ENCODE data around the gene C1orf94. TPM values are rescaled to one million over a fixed set of nuclear protein-coding genes. Genes with fewer than 3 reads are reported as not detected.

Gene C1orf94
- total RNA-seq, 3 donors from 2014 or later = not detected

DNA sequence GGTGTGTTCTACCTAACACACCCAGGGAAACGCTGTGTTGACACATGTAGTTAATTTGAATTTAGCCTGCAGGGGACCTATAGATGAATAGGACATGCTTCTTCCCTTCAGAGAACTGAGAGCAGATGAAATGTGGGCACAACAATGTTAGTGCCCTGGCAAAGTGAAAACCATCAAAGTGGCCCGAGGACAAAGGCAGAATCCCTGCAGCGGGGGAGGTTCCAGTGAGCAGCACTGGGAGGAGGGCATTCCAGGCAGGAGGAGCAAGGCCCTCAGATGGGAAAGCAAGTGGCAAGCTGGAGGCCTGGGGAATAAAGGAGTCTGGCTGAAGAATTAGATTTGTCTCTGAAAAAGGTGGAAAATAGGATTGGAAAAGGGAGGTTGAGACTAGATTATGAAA is 37.2 kb downstream of the C1orf94 start:
- Histone ChIP-seq H3K27me3 (peaks cover 0 to 11% of the 10 kb centered on the region in 2 donors), H3K4me3 (no peak overlapping the region), H3K9me3 (no peaks in the 10 kb centered on the region), H3K36me3 (no peaks in the 10 kb centered on the region), H3K27ac (no peak overlapping the region), H3K4me1 (no peaks in the 10 kb centered on the region)
- intact Hi-C loops (cut with DNase I; ENCODE audit: low total_unique reads) = no loop called here
- TF ChIP-seq POLR2AphosphoS5 (IDR thresholded peaks at IDR 0.05) (no peak), POLR2A (IDR thresholded peaks at IDR 0.05) (no peak)
- TF ChIP-seq, protein P1, sequence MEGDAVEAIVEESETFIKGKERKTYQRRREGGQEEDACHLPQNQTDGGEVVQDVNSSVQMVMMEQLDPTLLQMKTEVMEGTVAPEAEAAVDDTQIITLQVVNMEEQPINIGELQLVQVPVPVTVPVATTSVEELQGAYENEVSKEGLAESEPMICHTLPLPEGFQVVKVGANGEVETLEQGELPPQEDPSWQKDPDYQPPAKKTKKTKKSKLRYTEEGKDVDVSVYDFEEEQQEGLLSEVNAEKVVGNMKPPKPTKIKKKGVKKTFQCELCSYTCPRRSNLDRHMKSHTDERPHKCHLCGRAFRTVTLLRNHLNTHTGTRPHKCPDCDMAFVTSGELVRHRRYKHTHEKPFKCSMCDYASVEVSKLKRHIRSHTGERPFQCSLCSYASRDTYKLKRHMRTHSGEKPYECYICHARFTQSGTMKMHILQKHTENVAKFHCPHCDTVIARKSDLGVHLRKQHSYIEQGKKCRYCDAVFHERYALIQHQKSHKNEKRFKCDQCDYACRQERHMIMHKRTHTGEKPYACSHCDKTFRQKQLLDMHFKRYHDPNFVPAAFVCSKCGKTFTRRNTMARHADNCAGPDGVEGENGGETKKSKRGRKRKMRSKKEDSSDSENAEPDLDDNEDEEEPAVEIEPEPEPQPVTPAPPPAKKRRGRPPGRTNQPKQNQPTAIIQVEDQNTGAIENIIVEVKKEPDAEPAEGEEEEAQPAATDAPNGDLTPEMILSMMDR (IDR thresholded peaks at IDR 0.05) = no peak
- no peak for DNase-seq (ENCODE audit: low spot score in 2 of 2)

DNA sequence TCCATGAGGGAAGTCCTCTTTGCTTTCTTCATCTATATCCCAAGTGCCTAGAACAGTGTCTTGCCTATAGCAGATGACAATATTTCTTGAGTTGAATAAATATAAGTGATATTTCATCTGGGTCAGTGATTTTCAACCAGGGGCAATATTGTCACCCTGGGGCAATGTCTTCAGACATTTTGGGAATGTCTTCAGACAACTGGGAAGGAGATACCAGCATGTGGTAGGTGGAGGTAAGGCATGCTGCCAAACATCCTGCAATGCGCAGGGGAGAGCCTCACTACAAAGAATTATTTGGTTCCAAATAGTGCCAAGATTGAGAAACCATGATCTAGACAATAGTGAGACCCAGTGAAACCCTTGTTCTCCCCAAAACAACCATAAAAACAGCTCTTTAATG is 54.7 kb downstream of the C1orf94 start:
- intact Hi-C loops (cut with DNase I; ENCODE audit: low total_unique reads) = no loop called here
- Histone ChIP-seq H3K27me3 (peaks cover 0 to 8% of the 10 kb centered on the region in 2 donors), H3K4me1 (no peaks in the 10 kb centered on the region), H3K4me3 (no peak overlapping the region), H3K27ac (no peak overlapping the region), H3K9me3 (no peaks in the 10 kb centered on the region), H3K36me3 (no peaks in the 10 kb centered on the region)
- TF ChIP-seq POLR2AphosphoS5 (IDR thresholded peaks at IDR 0.05) = no peak
- TF ChIP-seq, protein P1 (IDR thresholded peaks at IDR 0.05) = no peak
- TF ChIP-seq POLR2A (IDR thresholded peaks at IDR 0.05) = no peak
- DNase-seq (ENCODE audit: low spot score in 2 of 2) = no peak

- Histone ChIP-seq H3K9me3 (peaks cover 0 to 5% of the 10 kb centered on the region in 2 donors), H3K27me3 (peaks cover 0 to 22% of the 10 kb centered on the region in 2 donors), H3K4me1 (no peaks in the 10 kb centered on the region), H3K4me3 (no peak overlapping the region), H3K36me3 (no peaks in the 10 kb centered on the region), H3K27ac (no peak overlapping the region)
- no peak for TF ChIP-seq POLR2AphosphoS5 (IDR thresholded peaks at IDR 0.05)
- no peak for TF ChIP-seq POLR2A (IDR thresholded peaks at IDR 0.05)
- TF ChIP-seq, protein P1 (IDR thresholded peaks at IDR 0.05) = no peak
- intact Hi-C loops (cut with DNase I; ENCODE audit: low total_unique reads) = no loop called here
- DNase-seq (ENCODE audit: low spot score in 2 of 2) = no peak
Observed at GRCh38 chr1:34235594-34235993, 58.9 kb downstream of the C1orf94 start.

GRCh38 chr1:34236089-34236488 is 59.4 kb downstream of the C1orf94 start:
- H3K36me3 ChIP-seq = no peaks in the 10 kb centered on the region
- H3K27ac ChIP-seq = no peak overlapping the region
- intact Hi-C loops (cut with DNase I; ENCODE audit: low total_unique reads) = no loop called here

DNA sequence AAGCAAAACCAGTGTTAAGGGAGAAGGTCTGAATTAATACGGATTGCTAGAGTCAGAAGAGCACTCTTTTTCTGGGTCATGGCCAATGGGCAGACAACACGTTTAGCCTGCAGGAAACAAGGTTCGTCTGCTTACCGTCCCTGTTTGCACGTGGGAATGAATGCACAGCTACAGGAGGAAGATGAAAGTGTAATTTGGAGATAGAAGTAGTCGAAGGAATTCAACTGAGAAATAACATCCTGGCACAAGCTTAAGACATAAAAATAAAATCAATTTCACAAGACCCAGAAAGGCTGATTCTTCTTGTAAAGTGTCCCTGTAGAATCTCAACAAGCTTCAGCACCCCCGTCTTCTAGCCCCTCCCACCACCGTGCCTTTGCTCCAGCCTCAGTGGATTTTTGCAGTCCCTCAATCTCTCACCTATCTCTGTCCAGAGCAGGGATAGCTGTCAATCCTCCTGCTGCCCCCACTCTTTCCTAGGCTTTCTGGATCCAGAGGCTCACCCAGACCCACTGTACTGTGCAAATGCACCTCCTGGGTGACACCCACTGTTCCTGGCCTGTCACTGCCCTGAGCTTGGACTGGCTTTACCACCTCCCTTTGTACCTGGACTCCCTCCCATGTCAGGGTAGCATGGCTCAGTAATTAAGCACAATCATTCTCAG is 60.6 kb downstream of the C1orf94 start:
- no peaks in the 10 kb centered on the region for H3K36me3 ChIP-seq
- intact Hi-C loops (cut with DNase I; ENCODE audit: low total_unique reads) = no loop called here
- H3K9me3 ChIP-seq = peaks cover 0 to 10% of the 10 kb centered on the region in 2 donors
- no peak for TF ChIP-seq POLR2AphosphoS5 (IDR thresholded peaks at IDR 0.05)
- TF ChIP-seq, protein P1 (IDR thresholded peaks at IDR 0.05) = no peak
- no peak for TF ChIP-seq POLR2A (IDR thresholded peaks at IDR 0.05)
- no peak overlapping the region for H3K4me3 ChIP-seq
- H3K27ac ChIP-seq = no peak overlapping the region
- DNase-seq (ENCODE audit: low spot score in 2 of 2) = no peak
- peaks cover 0 to 23% of the 10 kb centered on the region in 2 donors for H3K27me3 ChIP-seq
- no peaks in the 10 kb centered on the region for H3K4me1 ChIP-seq

More at GRCh38 chr1:34236089-34236488, 59.4 kb downstream of the C1orf94 start:
- Histone ChIP-seq H3K4me3 (no peak overlapping the region), H3K4me1 (no peaks in the 10 kb centered on the region), H3K27me3 (peaks cover 0 to 22% of the 10 kb centered on the region in 2 donors), H3K9me3 (peaks cover 0 to 10% of the 10 kb centered on the region in 2 donors)
- TF ChIP-seq POLR2AphosphoS5 (IDR thresholded peaks at IDR 0.05) = no peak
- TF ChIP-seq, protein P1 (IDR thresholded peaks at IDR 0.05) = no peak
- no peak for TF ChIP-seq POLR2A (IDR thresholded peaks at IDR 0.05)
- DNase-seq (ENCODE audit: low spot score in 2 of 2) = no peak
